Astrocyte (in vitro differentiated cells and primary cell): ENCODE results near the gene AGXT. TPM values are rescaled to one million over a fixed set of nuclear protein-coding genes. Genes with fewer than 3 reads are reported as not detected.

Experiments used
- DNase-seq: peaks from one replicate; pipeline ENCODE4 v3.0.0-alpha.2; 2010; ENCODE audit warnings: low read depth
- FAIRE-seq: peaks from 2 replicates; lab custom pipeline; 2011; peaks lifted over from hg19 to GRCh38; lab: Jason Lieb, UNC
- H2AFZ ChIP-seq: 2 replicates; pipeline ENCODE4 v1.6.0; 2012; ENCODE audit warnings: low read depth, low read length, inconsistent platforms
- H3K27ac ChIP-seq: 2 replicates; pipeline ENCODE4 v1.5.1; 2011; ENCODE audit warnings: low read depth, low read length, inconsistent platforms
- H3K27me3 ChIP-seq: 2 replicates; pipeline ENCODE4 v1.6.0; 2011; ENCODE audit warnings: low read length, inconsistent platforms; ENCODE audit not compliant: insufficient read depth
- H3K36me3 ChIP-seq: 2 replicates; pipeline ENCODE4 v1.5.1; 2011; ENCODE audit warnings: low read length, inconsistent platforms; ENCODE audit not compliant: insufficient read depth
- H3K4me1 ChIP-seq: 2 replicates; pipeline ENCODE4 v1.5.1; 2011; ENCODE audit warnings: low read length, inconsistent platforms; ENCODE audit not compliant: insufficient read depth
- H3K4me2 ChIP-seq: 2 replicates; pipeline ENCODE4 v1.6.0; 2012; ENCODE audit warnings: low read length, inconsistent platforms
- H3K4me3 ChIP-seq: 2 replicates; pipeline ENCODE4 v1.5.1; 2011; ENCODE audit warnings: low read depth, mild to moderate bottlenecking, low read length, inconsistent platforms; ENCODE audit not compliant: insufficient read depth
- H3K79me2 ChIP-seq: 2 replicates; pipeline ENCODE4 v1.6.0; 2012; ENCODE audit warnings: mild to moderate bottlenecking, low read length, inconsistent platforms; ENCODE audit not compliant: insufficient read depth
- H3K9ac ChIP-seq: 2 replicates; pipeline ENCODE4 v1.6.0; 2012; ENCODE audit warnings: mild to moderate bottlenecking, low read length, inconsistent platforms
- H3K9me3 ChIP-seq: 2 replicates; pipeline ENCODE4 v1.5.1; 2012; ENCODE audit warnings: low read depth, mild to moderate bottlenecking, low read length, inconsistent platforms; ENCODE audit not compliant: insufficient read depth
- H4K20me1 ChIP-seq: 2 replicates; pipeline ENCODE4 v1.6.0; 2012; ENCODE audit warnings: low read length, inconsistent platforms; ENCODE audit not compliant: insufficient read depth
- H3K27ac Mint-ChIP-seq: one replicate; pipeline ENCODE4 v1.8.0; 2021; ENCODE audit warnings: mild to moderate bottlenecking, mixed read lengths; ENCODE audit not compliant: unreplicated experiment
- H3K27me3 Mint-ChIP-seq: one replicate; pipeline ENCODE4 v1.8.0; 2021; ENCODE audit warnings: low read depth, mixed read lengths; ENCODE audit not compliant: unreplicated experiment
- H3K36me3 Mint-ChIP-seq: one replicate; pipeline ENCODE4 v1.8.0; 2021; ENCODE audit warnings: low read depth, mixed read lengths; ENCODE audit not compliant: unreplicated experiment
- H3K4me1 Mint-ChIP-seq: one replicate; pipeline ENCODE4 v1.8.0; 2021; ENCODE audit warnings: low read depth, mixed read lengths; ENCODE audit not compliant: unreplicated experiment
- H3K4me3 Mint-ChIP-seq: one replicate; pipeline ENCODE4 v1.8.0; 2021; ENCODE audit warnings: mild to moderate bottlenecking, moderate library complexity, mixed read lengths; ENCODE audit not compliant: unreplicated experiment
- H3K9me3 Mint-ChIP-seq: one replicate; pipeline ENCODE4 v1.8.0; 2021; ENCODE audit warnings: mild to moderate bottlenecking, mixed read lengths; ENCODE audit not compliant: unreplicated experiment
- EZH2 ChIP-seq: IDR thresholded peaks from 2 replicates; pipeline ENCODE4 v1.6.1; 2012; ENCODE audit warnings: mild to moderate bottlenecking, low read length, inconsistent platforms; ENCODE audit not compliant: insufficient read depth
- total RNA-seq: library from RNA; stranded (reverse); gene quantifications from 2 replicates; pipeline ENCODE4 v1.2.1, GENCODE V29; 2021
- TF ChIP-seq, protein P1 (sequence below): IDR thresholded peaks from 2 replicates; pipeline ENCODE4 v1.5.1; 2011; ENCODE audit warnings: low read depth, mild to moderate bottlenecking, inconsistent platforms, low read length, moderate library complexity; ENCODE audit not compliant: insufficient read depth

The AGXT gene
- total RNA-seq, 1 donor from 2014 or later, result not detected

DNA sequence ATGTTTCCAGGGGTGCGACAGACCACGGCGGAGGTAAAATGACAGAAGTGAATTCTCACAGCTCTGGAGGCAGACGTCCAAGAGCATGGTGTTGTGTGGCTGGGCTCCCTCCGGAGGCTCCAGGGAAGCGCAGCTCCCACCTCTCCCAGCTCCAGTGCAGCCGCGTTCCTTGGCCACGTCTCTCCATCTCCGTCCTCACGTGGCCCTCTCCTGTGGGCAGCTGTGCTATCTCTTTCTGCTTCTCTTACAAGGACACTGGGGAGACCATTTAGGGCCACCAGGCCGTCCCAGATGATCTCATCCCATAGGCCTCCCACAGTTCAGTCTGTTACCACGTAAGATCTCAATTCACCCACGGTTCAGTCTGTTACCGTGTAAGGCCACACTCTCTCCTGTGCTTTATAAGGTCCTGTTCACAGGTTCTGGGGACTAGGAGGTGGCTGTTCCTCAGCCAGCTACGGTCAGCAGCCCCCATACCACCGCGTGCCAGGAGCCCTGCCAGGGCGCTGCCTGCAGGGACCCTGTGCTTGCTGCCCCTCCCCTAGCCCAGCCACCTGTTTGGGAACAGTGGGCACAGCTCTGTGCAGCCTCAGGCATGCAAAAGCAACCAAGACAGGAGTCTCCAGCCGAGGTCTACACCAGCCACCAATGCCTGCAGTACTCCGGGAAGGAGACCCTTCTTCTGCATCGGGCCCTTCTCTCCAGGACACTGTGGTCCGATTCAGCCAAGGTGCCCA, 30.3 kb downstream of the AGXT start:
- Mint-ChIP-seq H3K4me1 (peaks cover 2% of the 10 kb centered on the region), H3K27me3 (peaks cover 34% of the 10 kb centered on the region), H3K4me3 (no peak overlapping the region), H3K9me3 (no peaks in the 10 kb centered on the region), H3K36me3 (no peaks in the 10 kb centered on the region), H3K27ac (no peak overlapping the region)
- Histone ChIP-seq H2AFZ (no peak overlapping the region), H3K9ac (no peak overlapping the region), H3K79me2 (no peaks in the 10 kb centered on the region), H3K4me3 (no peak overlapping the region), H3K9me3 (peaks cover 2% of the 10 kb centered on the region), H3K4me2 (no peak overlapping the region), H3K27ac (no peak overlapping the region), H3K36me3 (no peaks in the 10 kb centered on the region), H4K20me1 (no peaks in the 10 kb centered on the region), H3K27me3 (no peaks in the 10 kb centered on the region), H3K4me1 (no peaks in the 10 kb centered on the region)
- TF ChIP-seq EZH2, result no peak
- TF ChIP-seq, protein P1, sequence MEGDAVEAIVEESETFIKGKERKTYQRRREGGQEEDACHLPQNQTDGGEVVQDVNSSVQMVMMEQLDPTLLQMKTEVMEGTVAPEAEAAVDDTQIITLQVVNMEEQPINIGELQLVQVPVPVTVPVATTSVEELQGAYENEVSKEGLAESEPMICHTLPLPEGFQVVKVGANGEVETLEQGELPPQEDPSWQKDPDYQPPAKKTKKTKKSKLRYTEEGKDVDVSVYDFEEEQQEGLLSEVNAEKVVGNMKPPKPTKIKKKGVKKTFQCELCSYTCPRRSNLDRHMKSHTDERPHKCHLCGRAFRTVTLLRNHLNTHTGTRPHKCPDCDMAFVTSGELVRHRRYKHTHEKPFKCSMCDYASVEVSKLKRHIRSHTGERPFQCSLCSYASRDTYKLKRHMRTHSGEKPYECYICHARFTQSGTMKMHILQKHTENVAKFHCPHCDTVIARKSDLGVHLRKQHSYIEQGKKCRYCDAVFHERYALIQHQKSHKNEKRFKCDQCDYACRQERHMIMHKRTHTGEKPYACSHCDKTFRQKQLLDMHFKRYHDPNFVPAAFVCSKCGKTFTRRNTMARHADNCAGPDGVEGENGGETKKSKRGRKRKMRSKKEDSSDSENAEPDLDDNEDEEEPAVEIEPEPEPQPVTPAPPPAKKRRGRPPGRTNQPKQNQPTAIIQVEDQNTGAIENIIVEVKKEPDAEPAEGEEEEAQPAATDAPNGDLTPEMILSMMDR, result no peak
- no peak for DNase-seq
- no peak for FAIRE-seq

DNA sequence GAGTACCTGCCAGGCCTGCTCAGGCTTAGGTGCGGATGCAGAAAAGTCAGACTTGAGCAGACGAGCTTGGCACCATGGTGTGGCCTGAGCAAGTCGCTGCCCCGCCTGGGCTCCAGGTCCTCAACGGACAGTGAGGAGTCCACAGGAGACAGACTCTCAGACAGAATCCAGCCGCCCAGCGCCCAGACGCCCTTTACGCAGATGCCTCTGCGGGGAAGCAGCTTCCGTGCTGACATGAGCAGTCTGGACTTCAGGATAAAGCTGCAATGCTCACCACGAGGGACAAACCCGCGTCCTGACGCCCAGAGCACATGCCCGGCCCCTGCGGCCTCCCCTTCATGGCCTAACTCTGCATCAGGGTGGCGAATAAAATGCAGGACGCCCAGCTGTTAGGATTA, 30.8 kb downstream of the AGXT start:
- Histone ChIP-seq H3K4me3 (no peak overlapping the region), H3K9me3 (peaks cover 2% of the 10 kb centered on the region), H3K79me2 (no peaks in the 10 kb centered on the region), H4K20me1 (no peaks in the 10 kb centered on the region), H3K9ac (no peak overlapping the region), H3K4me2 (no peak overlapping the region), H2AFZ (no peak overlapping the region), H3K36me3 (no peaks in the 10 kb centered on the region), H3K27me3 (no peaks in the 10 kb centered on the region), H3K27ac (no peak overlapping the region), H3K4me1 (no peaks in the 10 kb centered on the region)
- Mint-ChIP-seq H3K27ac (no peak overlapping the region), H3K4me3 (no peak overlapping the region), H3K9me3 (no peaks in the 10 kb centered on the region), H3K36me3 (no peaks in the 10 kb centered on the region), H3K27me3 (peaks cover 34% of the 10 kb centered on the region), H3K4me1 (peaks cover 2% of the 10 kb centered on the region)
- TF ChIP-seq, protein P1, result no peak
- TF ChIP-seq EZH2, result no peak
- DNase-seq (no peak), FAIRE-seq (no peak)
